ENCODE measurements around the gene TPP2.

DNA sequence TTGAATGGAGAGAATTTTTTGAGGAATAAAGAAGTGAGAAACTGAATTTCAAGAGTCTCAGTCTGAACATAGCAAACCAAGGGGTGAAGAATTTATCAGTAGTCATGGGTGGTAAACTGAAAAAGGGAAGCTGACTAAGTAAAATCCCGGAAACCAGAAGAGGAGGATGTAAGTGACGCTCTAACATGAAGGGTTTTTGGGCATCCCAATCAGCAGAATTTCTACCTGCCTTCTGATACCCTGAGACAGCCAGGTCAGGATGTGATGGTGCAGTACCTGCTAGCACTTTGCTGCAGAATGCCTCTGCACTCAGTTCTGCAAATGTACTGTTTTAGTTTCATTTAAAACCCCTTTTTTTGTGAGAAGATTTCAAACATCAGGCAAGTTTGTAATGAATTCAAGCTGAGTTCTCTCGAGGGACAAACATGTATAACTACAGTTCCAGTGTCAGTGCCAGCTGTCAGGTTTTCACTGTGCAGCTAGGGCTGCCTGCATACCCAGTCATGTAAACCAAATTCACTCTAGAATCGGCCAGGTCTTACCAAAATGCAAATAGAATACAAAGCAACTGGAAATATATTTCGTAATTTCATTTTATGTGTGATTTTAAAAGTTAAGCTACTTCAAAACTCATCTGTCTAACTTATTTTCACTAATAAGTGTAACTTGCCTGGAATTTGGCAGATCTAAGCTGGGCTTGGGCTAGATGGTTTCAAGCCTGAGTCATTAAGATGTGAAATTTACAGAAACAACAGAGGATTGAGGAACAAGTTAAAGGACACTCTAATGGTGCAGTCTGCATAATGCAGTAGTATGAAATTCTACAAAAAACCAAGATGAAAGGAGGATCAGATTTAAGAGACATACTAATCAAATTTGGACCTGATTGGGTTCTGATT, 84.3 kb downstream of the TPP2 start:
- TF ChIP-seq, protein P1, sequence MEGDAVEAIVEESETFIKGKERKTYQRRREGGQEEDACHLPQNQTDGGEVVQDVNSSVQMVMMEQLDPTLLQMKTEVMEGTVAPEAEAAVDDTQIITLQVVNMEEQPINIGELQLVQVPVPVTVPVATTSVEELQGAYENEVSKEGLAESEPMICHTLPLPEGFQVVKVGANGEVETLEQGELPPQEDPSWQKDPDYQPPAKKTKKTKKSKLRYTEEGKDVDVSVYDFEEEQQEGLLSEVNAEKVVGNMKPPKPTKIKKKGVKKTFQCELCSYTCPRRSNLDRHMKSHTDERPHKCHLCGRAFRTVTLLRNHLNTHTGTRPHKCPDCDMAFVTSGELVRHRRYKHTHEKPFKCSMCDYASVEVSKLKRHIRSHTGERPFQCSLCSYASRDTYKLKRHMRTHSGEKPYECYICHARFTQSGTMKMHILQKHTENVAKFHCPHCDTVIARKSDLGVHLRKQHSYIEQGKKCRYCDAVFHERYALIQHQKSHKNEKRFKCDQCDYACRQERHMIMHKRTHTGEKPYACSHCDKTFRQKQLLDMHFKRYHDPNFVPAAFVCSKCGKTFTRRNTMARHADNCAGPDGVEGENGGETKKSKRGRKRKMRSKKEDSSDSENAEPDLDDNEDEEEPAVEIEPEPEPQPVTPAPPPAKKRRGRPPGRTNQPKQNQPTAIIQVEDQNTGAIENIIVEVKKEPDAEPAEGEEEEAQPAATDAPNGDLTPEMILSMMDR (IDR thresholded peaks at IDR 0.05) = no peak
- no peak for TF ChIP-seq ZFX (IDR thresholded peaks at IDR 0.05; ENCODE audit: borderline replicate concordance)
